Measurements from ENCODE around the gene TEAD1.

DNA sequence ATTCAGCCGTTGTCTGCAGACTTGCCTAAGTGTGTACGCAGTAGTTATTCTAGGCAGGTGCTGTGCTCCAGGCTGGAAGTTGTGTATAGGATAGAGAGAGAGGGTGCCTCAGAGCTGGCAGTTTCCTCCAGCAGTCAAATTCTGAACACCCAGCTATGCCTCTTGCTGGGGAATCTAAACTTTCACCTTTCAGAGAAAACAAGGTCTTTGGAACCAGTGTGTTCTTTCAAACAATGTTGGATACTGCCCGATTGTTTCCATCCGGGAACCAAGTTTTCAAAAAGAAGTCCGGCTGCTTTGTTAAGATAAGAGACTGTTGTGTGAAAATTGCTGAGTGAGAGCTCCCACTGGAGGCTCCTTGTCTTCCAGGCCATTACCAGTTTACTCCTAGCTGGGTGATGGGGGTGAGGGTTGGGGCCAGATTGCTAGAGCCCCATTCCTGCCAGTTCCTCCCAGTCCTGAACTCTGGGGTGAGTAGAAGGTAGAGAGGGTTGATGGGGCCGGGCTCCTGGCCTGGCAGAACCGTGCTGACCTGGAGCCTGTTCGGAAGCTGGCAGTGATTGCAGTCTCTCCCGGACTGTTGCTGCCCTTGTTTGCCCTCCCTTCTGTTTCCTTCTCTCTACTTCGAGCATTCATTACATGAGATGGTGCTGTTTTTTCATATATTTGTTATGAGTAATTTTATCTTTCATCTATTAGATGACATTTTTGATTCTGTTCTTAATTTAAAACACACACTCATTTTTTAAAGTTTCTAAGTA, 150.2 kb downstream of the TEAD1 start:
- TF ChIP-seq POLR2A (IDR thresholded peaks at IDR 0.05) = no peak
- no peak for TF ChIP-seq EP300 (IDR thresholded peaks at IDR 0.05)
- TF ChIP-seq, protein P1, sequence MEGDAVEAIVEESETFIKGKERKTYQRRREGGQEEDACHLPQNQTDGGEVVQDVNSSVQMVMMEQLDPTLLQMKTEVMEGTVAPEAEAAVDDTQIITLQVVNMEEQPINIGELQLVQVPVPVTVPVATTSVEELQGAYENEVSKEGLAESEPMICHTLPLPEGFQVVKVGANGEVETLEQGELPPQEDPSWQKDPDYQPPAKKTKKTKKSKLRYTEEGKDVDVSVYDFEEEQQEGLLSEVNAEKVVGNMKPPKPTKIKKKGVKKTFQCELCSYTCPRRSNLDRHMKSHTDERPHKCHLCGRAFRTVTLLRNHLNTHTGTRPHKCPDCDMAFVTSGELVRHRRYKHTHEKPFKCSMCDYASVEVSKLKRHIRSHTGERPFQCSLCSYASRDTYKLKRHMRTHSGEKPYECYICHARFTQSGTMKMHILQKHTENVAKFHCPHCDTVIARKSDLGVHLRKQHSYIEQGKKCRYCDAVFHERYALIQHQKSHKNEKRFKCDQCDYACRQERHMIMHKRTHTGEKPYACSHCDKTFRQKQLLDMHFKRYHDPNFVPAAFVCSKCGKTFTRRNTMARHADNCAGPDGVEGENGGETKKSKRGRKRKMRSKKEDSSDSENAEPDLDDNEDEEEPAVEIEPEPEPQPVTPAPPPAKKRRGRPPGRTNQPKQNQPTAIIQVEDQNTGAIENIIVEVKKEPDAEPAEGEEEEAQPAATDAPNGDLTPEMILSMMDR (IDR thresholded peaks at IDR 0.05) = no peak
